GM19238 (cell line): Measurements from ENCODE around the gene GET3.
A peak's percentile ranks its signal among the peaks of the same experiment; 100 is the strongest.

Source experiments
- DNase-seq: peaks from one replicate; pipeline ENCODE4 v3.0.0; 2011; ENCODE audit warnings: low spot score; ENCODE audit not compliant: insufficient read length

GET3 gene

DNA sequence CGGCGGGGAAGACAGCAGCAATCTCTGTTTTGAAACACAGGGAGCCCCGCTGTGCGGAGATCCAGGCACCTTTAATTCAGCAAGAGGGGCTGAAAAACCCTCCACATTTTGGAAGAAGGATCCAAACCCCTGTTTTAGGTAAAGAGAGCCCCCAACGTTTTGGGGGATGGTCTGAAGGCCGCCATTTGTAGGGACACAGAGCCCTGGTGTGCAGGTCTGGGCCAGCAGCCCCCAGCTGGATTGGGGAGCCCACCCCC, 41.5 kb downstream of the GET3 start:
- DNase-seq = no peak

GRCh38 chr19:12779162-12779993, 42.1 kb downstream of the GET3 start:
- no peak for DNase-seq

- DNase-seq = no peak
These were observed 44.8 kb downstream of the GET3 start for GRCh38 chr19:12782174-12782423.

GRCh38 chr19:12782424-12783290, 45.4 kb downstream of the GET3 start:
- peak; percentile 68 for DNase-seq

DNA sequence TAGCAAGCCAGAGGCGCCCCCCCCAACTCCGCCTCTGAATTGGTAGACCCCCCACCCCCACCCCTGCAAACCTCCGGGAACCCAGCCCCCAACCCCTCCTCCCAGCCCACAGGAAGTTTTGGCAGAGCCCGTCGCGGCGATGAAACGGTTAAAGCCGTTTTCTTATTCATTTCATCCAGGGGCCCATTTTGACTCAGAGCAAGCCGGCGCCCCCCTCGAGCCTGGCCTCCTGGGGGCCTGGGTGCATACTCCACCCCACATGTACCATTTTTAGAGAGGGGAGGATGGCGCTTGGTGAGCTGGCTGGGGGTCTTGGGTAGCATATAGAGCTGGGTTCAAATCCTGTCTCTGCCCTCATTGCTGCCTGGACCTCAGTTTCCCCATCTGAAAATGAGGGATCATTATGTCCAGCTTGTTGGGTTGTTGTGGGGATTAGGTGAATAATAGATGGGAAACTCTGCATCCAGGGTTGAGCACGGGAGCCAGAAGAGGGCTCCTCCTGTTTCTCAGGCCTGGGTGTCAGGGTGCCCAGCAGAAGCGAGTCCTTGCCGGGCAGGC, 46.1 kb downstream of the GET3 start:
- no peak for DNase-seq

GRCh38 chr19:12783849-12784393, 46.6 kb downstream of the GET3 start:
- no peak for DNase-seq

DNA sequence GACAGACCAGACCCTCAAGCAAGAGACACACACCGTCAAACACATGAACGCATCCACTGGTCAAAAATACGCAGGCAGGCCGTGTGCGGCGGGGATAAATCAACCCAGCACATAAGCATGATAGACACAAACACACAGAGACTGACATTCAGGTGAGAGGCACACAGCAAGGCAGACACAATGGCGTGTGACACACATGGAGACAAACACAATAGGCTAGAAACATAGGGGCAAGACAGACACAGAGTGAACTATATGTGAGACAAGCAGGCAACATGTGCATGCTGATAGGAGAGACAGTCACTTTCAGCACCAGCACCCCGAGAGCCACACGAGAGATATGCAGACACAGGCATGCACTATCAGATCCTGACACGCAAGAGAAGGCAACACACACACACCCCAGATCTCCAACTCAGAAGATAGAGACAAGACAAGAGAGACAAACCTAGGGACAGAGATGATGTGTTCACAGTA, 47.1 kb downstream of the GET3 start:
- DNase-seq = no peak

- DNase-seq = no peak
These were observed 47.7 kb downstream of the GET3 start for GRCh38 chr19:12784871-12785430.

- DNase-seq = no peak
These were observed 48.2 kb downstream of the GET3 start for GRCh38 chr19:12785431-12786031.

DNA sequence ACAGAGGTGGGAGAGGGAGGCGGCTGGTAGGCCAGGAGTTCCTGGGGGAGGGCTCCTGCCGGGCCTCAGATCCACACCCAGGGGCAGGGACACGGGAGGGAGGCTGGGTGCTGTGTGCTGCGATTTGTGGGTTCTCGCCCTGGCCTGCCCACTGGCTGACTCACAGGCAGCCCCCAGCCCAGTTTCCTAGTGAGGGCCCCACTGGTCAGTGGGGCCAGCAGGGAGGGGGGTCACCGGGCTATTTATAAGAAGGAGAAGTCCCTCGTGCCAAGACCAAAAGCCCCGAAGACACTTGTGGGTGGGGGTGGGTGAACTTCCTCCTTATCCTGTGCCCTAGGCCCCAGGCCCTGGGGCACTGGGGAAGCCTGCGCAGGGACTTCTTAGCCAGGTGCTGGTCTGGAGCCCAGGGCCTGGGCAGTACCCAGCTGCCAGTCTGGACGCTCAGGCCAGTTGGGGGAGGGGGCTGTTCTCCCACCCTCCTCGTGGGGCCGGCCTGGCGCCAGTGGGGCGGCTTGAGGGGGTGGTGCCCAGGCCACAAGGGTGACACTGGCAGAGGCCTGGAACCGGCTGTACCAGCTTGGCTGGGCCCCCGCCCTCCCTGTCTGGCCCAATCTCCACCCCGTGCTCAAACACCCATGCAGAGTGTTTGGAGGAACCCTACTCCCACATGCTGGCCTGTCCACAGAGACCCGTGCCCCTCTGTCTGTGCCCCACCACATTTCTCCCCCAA, 49.0 kb downstream of the GET3 start:
- DNase-seq = no peak

GRCh38 chr19:12786952-12787351, 49.7 kb downstream of the GET3 start:
- no peak for DNase-seq

DNA sequence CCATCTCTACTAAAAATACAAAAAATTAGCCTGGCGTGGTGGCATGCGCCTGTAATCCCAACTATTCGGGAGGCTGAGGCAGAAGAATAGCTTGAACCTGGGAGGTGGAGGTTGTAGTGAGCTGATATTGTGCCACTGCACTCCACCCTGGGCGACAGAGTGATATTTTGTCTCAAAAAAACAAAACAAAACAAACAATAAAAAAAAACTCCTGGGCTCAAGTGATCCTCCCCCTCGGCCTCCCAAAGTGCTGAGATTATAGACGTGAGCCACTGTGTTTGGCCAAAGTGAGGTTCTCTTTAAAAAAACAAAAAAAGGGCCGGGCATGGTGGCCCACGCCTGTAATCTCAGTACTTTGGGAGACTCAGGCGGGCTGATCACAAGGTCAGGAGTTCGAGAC, 50.2 kb downstream of the GET3 start:
- DNase-seq = no peak

GRCh38 chr19:12788042-12788681, 50.9 kb downstream of the GET3 start:
- DNase-seq = no peak

GRCh38 chr19:12788682-12789097, 51.4 kb downstream of the GET3 start:
- DNase-seq = peak; percentile 72

DNA sequence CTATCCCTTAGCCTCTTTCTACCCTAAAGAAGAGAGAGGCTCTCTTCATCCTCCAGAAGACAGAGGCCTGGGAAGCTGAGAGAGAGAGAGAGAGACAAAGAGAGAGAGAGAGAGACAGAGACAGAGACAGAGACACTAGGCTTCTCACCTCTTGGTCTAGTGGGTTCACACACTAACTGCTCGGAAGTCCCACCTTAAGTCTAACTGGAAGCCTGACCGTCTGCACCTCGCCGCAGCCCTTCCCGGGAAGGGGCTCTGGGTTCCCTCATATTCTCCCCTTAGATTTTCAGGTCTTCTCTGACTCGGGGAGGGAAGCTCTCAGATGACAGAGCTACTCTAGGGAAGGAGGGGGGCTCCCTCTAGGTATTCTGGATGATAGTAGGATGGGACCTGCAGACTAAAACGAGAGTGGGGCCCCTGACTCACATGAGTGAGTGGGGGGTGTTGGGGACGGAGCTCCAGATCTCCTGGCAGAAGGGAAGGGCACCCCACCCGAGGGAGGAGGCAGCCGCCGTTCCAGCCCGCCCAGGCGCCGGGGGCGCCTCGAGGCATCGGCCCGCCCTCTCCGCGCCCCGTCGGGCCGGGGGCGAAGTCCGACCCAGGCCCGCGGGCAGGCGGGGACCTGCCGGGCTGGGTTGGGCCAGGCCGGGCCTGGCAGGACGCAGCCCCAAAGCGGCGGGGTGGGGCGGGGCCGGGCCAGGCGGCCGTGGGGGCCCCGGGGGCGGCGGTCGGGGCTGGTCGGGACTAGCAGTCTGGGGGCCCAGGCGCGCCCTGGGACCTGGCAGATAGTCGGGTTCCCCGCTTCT, 52.0 kb downstream of the GET3 start:
- DNase-seq = no peak

DNA sequence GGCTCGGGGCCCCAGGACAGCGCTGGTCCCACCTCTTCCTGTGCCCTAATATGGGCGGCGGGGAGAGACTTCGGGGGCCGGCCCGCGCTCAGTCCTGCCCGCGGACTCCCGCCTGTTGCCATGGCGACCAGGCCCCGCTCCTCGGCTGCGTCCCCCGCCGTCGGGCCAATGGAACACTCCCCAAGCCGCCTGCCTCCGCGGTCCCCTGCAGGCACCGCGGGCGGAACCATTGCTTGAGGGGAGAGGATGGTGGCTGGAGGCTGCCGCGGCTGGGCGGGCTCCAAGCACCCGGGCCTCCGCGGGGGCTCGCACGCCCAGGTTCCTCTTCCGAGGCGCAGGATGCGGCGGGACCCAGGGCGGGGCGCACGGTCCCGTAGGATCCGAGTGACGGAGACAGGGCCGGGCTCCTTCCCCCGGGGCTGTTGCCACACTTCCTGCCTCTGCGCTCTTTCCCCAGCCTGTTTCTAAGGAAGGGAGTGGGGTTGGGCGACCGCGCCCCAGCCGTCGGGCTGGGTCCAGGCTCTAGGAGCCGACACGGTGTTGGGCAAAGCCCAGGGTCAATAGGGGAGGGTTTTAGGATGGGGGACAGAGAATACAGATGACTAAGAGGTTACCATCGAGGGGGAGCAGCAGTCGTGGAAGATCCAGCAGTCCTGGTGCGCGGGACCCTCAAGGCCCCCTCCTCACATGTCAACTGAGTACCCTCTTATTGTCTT, 52.8 kb downstream of the GET3 start:
- peak; percentile 96 for DNase-seq

DNA sequence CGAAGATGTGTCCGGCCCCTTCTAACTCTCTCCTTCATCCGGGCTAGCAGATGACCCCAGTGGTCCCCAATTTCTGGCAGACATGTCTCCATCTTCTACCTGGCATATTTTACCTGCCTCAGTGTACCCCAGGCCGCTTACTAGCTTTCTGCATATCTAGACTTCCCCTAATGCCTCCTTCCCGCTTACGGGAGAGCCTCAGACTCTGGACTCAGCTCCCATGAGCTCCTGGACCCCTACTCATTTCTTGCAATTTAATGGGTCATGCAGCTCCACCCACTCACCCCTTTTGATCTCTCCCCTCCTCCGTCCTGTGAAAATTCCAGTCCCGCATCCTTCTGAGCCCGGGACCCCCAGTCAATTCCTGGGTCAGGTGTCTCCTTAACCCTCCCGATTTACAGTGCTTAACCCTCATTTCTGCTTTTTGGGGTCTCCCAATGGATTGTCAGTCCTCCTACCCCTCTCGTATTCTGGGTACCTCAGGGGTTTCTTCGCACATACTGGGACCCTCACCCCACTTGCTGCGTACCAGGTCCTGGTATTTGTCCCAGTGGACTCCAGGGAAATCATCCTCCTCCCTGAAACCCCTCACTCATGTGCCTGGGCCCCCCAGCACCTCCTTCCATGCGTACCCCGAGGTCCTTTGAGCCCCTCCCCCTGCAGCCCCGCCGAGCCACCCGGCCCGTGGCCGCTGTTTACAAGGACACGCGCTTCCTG, 53.5 kb downstream of the GET3 start:
- no peak for DNase-seq

GRCh38 chr19:12791345-12792050, 54.2 kb downstream of the GET3 start, which contains the start of gene JUNB:
Gene JUNB, plus strand, starts transcription at chr19:12791486. Its CDS starts 286 bp downstream, at chr19:12791772.
- peak; percentile 86 for DNase-seq
